CD4-positive, CD25-positive, alpha-beta regulatory T cell (primary cell): ENCODE measurements around the gene PARL. TPM values are rescaled to one million over a fixed set of nuclear protein-coding genes. Genes with fewer than 3 reads are reported as not detected.

Source experiments
- ATAC-seq, 2 donors: fragments of 150-1000 bp; cut with Tn5 transposase; one replicate each; pipeline ENCODE4 v1.10.0; 2021; ENCODE audit warnings: low read depth in 2 of 2, moderate number of reproducible peaks in 2 of 2, moderate library complexity in 1 of 2
- DNase-seq, 3 donors: peaks; one replicate each; pipeline versions ENCODE4 v3.0.0 to v3.0.0-alpha.2; 2012 to 2022; ENCODE audit warnings: mixed read lengths in 1 of 3
- H3K27ac ChIP-seq: one replicate; pipeline ENCODE4 v1.7.0; 2013; ENCODE audit warnings: mild to moderate bottlenecking, low read length; ENCODE audit not compliant: insufficient read depth, poor library complexity, severe bottlenecking
- H3K27me3 ChIP-seq: one replicate; pipeline ENCODE4 v1.7.0; 2013; ENCODE audit warnings: low read length; ENCODE audit not compliant: control insufficient read depth, insufficient read depth
- H3K36me3 ChIP-seq: one replicate; pipeline ENCODE4 v1.7.0; 2013; ENCODE audit warnings: mild to moderate bottlenecking, low read length, moderate library complexity; ENCODE audit not compliant: control insufficient read depth, insufficient read depth
- H3K4me1 ChIP-seq: 2 replicates; pipeline ENCODE4 v1.7.0; 2013; ENCODE audit warnings: mild to moderate bottlenecking, low read length; ENCODE audit not compliant: insufficient read depth, control insufficient read depth, poor library complexity, severe bottlenecking
- H3K4me3 ChIP-seq: one replicate; pipeline ENCODE4 v1.7.0; 2013; ENCODE audit warnings: low read depth, mild to moderate bottlenecking, low read length, moderate library complexity
- H3K9me3 ChIP-seq, 2 experiments: 1 replicate in 1 of 2; 2 replicates in 1 of 2; pipeline ENCODE4 v1.7.0; 2013; ENCODE audit warnings: low read length in 2 of 2, mild to moderate bottlenecking in 1 of 2, moderate library complexity in 1 of 2; ENCODE audit not compliant: control insufficient read depth in 2 of 2
- H3K27ac Mint-ChIP-seq, 3 donors: one replicate each; pipeline ENCODE4 v1.8.0; 2020 to 2022; ENCODE audit warnings: mild to moderate bottlenecking in 3 of 3, mixed read lengths in 3 of 3, moderate library complexity in 2 of 3
- H3K27me3 Mint-ChIP-seq: one replicate; pipeline ENCODE4 v1.8.0; 2022; ENCODE audit warnings: mild to moderate bottlenecking, mixed read lengths
- H3K36me3 Mint-ChIP-seq: one replicate; pipeline ENCODE4 v1.8.0; 2020; ENCODE audit warnings: mixed read lengths
- H3K4me1 Mint-ChIP-seq, 4 donors: one replicate each; pipeline ENCODE4 v1.8.0; 2020 to 2022; ENCODE audit warnings: mixed read lengths in 4 of 4, mild to moderate bottlenecking in 1 of 4
- H3K4me3 Mint-ChIP-seq, 4 donors: one replicate each; pipeline ENCODE4 v1.8.0; 2020 to 2022; ENCODE audit warnings: mild to moderate bottlenecking in 4 of 4, mixed read lengths in 4 of 4, moderate library complexity in 3 of 4
- H3K9me3 Mint-ChIP-seq, 7 donors: one replicate each; pipeline ENCODE4 v1.8.0; 2020 to 2022; ENCODE audit warnings: mixed read lengths in 7 of 7, mild to moderate bottlenecking in 3 of 7, moderate library complexity in 2 of 7
- polyA plus RNA-seq, 4 donors: library from polyadenylated mRNA; unstranded; fragments of 300-500 nt; fragmentation: Illumina TruSeq; gene quantifications; one replicate each; pipeline ENCODE4 v1.2.3, GENCODE V29; 2021
- total RNA-seq: library from RNA; stranded (reverse); gene quantifications from one replicate; pipeline ENCODE4 v1.2.3, GENCODE V29; 2022

The PARL gene
- total and polyA plus RNA-seq, 5 donors from 2014 or later, result 45.6 to 119 (median 116) TPM

GRCh38 chr3:183812761-183813445 lies 71.8 kb downstream of the PARL start:
- no peaks in the 10 kb centered on the region for H3K9me3 Mint-ChIP-seq

GRCh38 chr3:183811638-183812037 lies 73.0 kb downstream of the PARL start:
- Mint-ChIP-seq H3K27ac (no peak overlapping the region), H3K4me3 (no peak overlapping the region), H3K4me1 (peaks cover 0 to 15% (median 1%) of the 10 kb centered on the region in 4 donors), H3K9me3 (no peaks in the 10 kb centered on the region), H3K27me3 (no peaks in the 10 kb centered on the region), H3K36me3 (peaks cover 40% of the 10 kb centered on the region)
- no peak for DNase-seq
- Histone ChIP-seq H3K4me3 (no peak overlapping the region), H3K36me3 (peaks cover 50% of the 10 kb centered on the region), H3K9me3 (no peaks in the 10 kb centered on the region), H3K27ac (no peak overlapping the region), H3K4me1 (peaks cover 4% of the 10 kb centered on the region), H3K27me3 (no peaks in the 10 kb centered on the region)
- no peak for ATAC-seq

More at GRCh38 chr3:183812761-183813445, 71.8 kb downstream of the PARL start:
- no peaks in the 10 kb centered on the region for H3K9me3 ChIP-seq
- H3K27ac Mint-ChIP-seq, result peak overlapping the region; percentile 55 to 75 (median 61)
- H3K36me3 ChIP-seq, result peaks cover 38% of the 10 kb centered on the region
- H3K4me1 Mint-ChIP-seq, result peaks cover 0 to 15% (median 1%) of the 10 kb centered on the region in 4 donors
- ATAC-seq, result no peak
- no peak overlapping the region for H3K27ac ChIP-seq
- no peaks in the 10 kb centered on the region for H3K27me3 ChIP-seq
- no peak overlapping the region for H3K4me3 ChIP-seq
- peaks cover 33% of the 10 kb centered on the region for H3K36me3 Mint-ChIP-seq
- peaks cover 4% of the 10 kb centered on the region for H3K4me1 ChIP-seq
- no peak for DNase-seq
- H3K4me3 Mint-ChIP-seq, result no peak overlapping the region
- H3K27me3 Mint-ChIP-seq, result no peaks in the 10 kb centered on the region

- DNase-seq, result no peak
- Histone ChIP-seq H3K4me1 (peaks cover 2% of the 10 kb centered on the region), H3K27me3 (no peaks in the 10 kb centered on the region), H3K36me3 (peaks cover 57% of the 10 kb centered on the region), H3K4me3 (no peak overlapping the region), H3K9me3 (no peaks in the 10 kb centered on the region), H3K27ac (no peak overlapping the region)
- peaks cover 0 to 9% (median 0%) of the 10 kb centered on the region in 4 donors for H3K4me1 Mint-ChIP-seq
- no peaks in the 10 kb centered on the region for H3K27me3 Mint-ChIP-seq
- H3K27ac Mint-ChIP-seq, result peak overlapping the region in 1 of 3 donors; percentile 12
- no peak overlapping the region for H3K4me3 Mint-ChIP-seq
- no peak for ATAC-seq
- H3K36me3 Mint-ChIP-seq, result peaks cover 39% of the 10 kb centered on the region
- no peaks in the 10 kb centered on the region for H3K9me3 Mint-ChIP-seq
Measured at GRCh38 chr3:183810643-183811594, 73.8 kb downstream of the PARL start.

GRCh38 chr3:183809270-183809669 lies 75.4 kb downstream of the PARL start:
- Histone ChIP-seq H3K4me1 (no peaks in the 10 kb centered on the region), H3K4me3 (no peak overlapping the region), H3K9me3 (no peaks in the 10 kb centered on the region), H3K27me3 (no peaks in the 10 kb centered on the region), H3K36me3 (peaks cover 70% of the 10 kb centered on the region), H3K27ac (no peak overlapping the region)
- Mint-ChIP-seq H3K27me3 (no peaks in the 10 kb centered on the region), H3K36me3 (peaks cover 41% of the 10 kb centered on the region), H3K27ac (no peak overlapping the region), H3K9me3 (no peaks in the 10 kb centered on the region), H3K4me3 (no peak overlapping the region), H3K4me1 (peaks cover 0 to 1% (median 0%) of the 10 kb centered on the region in 4 donors)
- no peak for ATAC-seq
- DNase-seq, result no peak

GRCh38 chr3:183808355-183808754 lies 76.3 kb downstream of the PARL start:
- no peaks in the 10 kb centered on the region for H3K9me3 ChIP-seq
- no peak overlapping the region for H3K4me3 ChIP-seq
- Mint-ChIP-seq H3K36me3 (peaks cover 46% of the 10 kb centered on the region), H3K4me1 (no peaks in the 10 kb centered on the region), H3K27ac (no peak overlapping the region), H3K9me3 (no peaks in the 10 kb centered on the region), H3K27me3 (no peaks in the 10 kb centered on the region), H3K4me3 (no peak overlapping the region)
- ATAC-seq, result no peak
- H3K4me1 ChIP-seq, result no peaks in the 10 kb centered on the region
- DNase-seq, result no peak
- H3K27ac ChIP-seq, result no peak overlapping the region
- no peaks in the 10 kb centered on the region for H3K27me3 ChIP-seq
- peaks cover 76% of the 10 kb centered on the region for H3K36me3 ChIP-seq

GRCh38 chr3:183807881-183808280 lies 76.8 kb downstream of the PARL start:
- no peak overlapping the region for H3K4me3 Mint-ChIP-seq
- H3K27ac Mint-ChIP-seq, result no peak overlapping the region
- no peaks in the 10 kb centered on the region for H3K4me1 ChIP-seq
- no peak overlapping the region for H3K27ac ChIP-seq
- peaks cover 80% of the 10 kb centered on the region for H3K36me3 ChIP-seq
- no peak overlapping the region for H3K4me3 ChIP-seq
- no peaks in the 10 kb centered on the region for H3K27me3 Mint-ChIP-seq
- peaks cover 44% of the 10 kb centered on the region for H3K36me3 Mint-ChIP-seq
- no peaks in the 10 kb centered on the region for H3K9me3 ChIP-seq
- H3K27me3 ChIP-seq, result no peaks in the 10 kb centered on the region
- no peak for ATAC-seq
- no peaks in the 10 kb centered on the region for H3K9me3 Mint-ChIP-seq
- no peaks in the 10 kb centered on the region for H3K4me1 Mint-ChIP-seq
- DNase-seq, result no peak

GRCh38 chr3:183807209-183807728 lies 77.4 kb downstream of the PARL start:
- Mint-ChIP-seq H3K9me3 (no peaks in the 10 kb centered on the region), H3K4me1 (no peaks in the 10 kb centered on the region), H3K27ac (peak overlapping the region in 2 of 3 donors; percentile 19 to 34), H3K27me3 (no peaks in the 10 kb centered on the region), H3K36me3 (peaks cover 41% of the 10 kb centered on the region), H3K4me3 (no peak overlapping the region)
- no peaks in the 10 kb centered on the region for H3K4me1 ChIP-seq
- H3K4me3 ChIP-seq, result no peak overlapping the region
- no peak overlapping the region for H3K27ac ChIP-seq
- H3K27me3 ChIP-seq, result no peaks in the 10 kb centered on the region
- no peaks in the 10 kb centered on the region for H3K9me3 ChIP-seq
- ATAC-seq, result no peak
- H3K36me3 ChIP-seq, result peaks cover 81% of the 10 kb centered on the region
- no peak for DNase-seq
